Measurements from ENCODE around the gene PDE6B. TPM values are rescaled to one million over a fixed set of nuclear protein-coding genes. Genes with fewer than 3 reads are reported as not detected.

PDE6B gene
- total and polyA plus RNA-seq, 12 donors: 0.73 to 6.2 (median 3.6) TPM

- TF ChIP-seq, protein P1, sequence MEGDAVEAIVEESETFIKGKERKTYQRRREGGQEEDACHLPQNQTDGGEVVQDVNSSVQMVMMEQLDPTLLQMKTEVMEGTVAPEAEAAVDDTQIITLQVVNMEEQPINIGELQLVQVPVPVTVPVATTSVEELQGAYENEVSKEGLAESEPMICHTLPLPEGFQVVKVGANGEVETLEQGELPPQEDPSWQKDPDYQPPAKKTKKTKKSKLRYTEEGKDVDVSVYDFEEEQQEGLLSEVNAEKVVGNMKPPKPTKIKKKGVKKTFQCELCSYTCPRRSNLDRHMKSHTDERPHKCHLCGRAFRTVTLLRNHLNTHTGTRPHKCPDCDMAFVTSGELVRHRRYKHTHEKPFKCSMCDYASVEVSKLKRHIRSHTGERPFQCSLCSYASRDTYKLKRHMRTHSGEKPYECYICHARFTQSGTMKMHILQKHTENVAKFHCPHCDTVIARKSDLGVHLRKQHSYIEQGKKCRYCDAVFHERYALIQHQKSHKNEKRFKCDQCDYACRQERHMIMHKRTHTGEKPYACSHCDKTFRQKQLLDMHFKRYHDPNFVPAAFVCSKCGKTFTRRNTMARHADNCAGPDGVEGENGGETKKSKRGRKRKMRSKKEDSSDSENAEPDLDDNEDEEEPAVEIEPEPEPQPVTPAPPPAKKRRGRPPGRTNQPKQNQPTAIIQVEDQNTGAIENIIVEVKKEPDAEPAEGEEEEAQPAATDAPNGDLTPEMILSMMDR (IDR thresholded peaks at IDR 0.05): no peak
- Histone ChIP-seq H3K4me1 (peaks cover 0 to 15% (median 0%) of the 10 kb centered on the region in 9 donors), H3K9me3 (no peaks in the 10 kb centered on the region), H3K4me3 (peak overlapping the region in 1 of 10 donors; percentile 9), H3K27me3 (peaks cover 0 to 6% (median 0%) of the 10 kb centered on the region in 7 donors), H3K27ac (peak overlapping the region in 1 of 10 donors; percentile 75), H3K36me3 (no peaks in the 10 kb centered on the region)
- WGBS, 2 donors: 81 to 84% methylated on average over 27 of the region's 27 CpGs
- DNase-seq (no peak), ATAC-seq (no peak)
- intact Hi-C loops (cut with DNase I): no loop called here
Measured at GRCh38 chr4:699816-700580, 74.6 kb downstream of the PDE6B start.

- no peaks in the 10 kb centered on the region for H3K9me3 ChIP-seq
- H3K27me3 ChIP-seq: peaks cover 0 to under 1% (median 0%) of the 10 kb centered on the region in 7 donors
- H3K4me3 ChIP-seq: no peak overlapping the region
- H3K27ac ChIP-seq: no peak overlapping the region
- DNase-seq (no peak), ATAC-seq (no peak)
- H3K4me1 ChIP-seq: peaks cover 0 to 18% (median 0%) of the 10 kb centered on the region in 9 donors
- WGBS, 2 donors: 71 to 73% methylated on average over 16 of the region's 16 CpGs
- peaks cover 0 to under 1% (median 0%) of the 10 kb centered on the region in 9 donors for H3K36me3 ChIP-seq
- intact Hi-C loops (cut with DNase I): no loop called here
- TF ChIP-seq, protein P1 (IDR thresholded peaks at IDR 0.05): no peak
Measured at GRCh38 chr4:700587-701264, 75.4 kb downstream of the PDE6B start.

- no peak for DNase-seq
- intact Hi-C loops (cut with DNase I): loop anchor here in 1 of 10 donors (2.0 kb wide), 1 partner anchor 14 kb away; the partner anchor contains the start of gene SLC49A3
- no peak overlapping the region for H3K27ac ChIP-seq
- H3K27me3 ChIP-seq: no peaks in the 10 kb centered on the region
- TF ChIP-seq, protein P1 (IDR thresholded peaks at IDR 0.05): no peak
- peaks cover 0 to 3% (median 0%) of the 10 kb centered on the region in 9 donors for H3K36me3 ChIP-seq
- no peak overlapping the region for H3K4me3 ChIP-seq
- no peaks in the 10 kb centered on the region for H3K9me3 ChIP-seq
- ATAC-seq: no peak
- WGBS, 2 donors: 67 to 75% methylated on average over 7 of the region's 7 CpGs
- peaks cover 4 to 25% (median 7%) of the 10 kb centered on the region in 9 donors for H3K4me1 ChIP-seq
Measured at GRCh38 chr4:702618-703048, 77.3 kb downstream of the PDE6B start.

GRCh38 chr4:703336-704197 is 78.2 kb downstream of the PDE6B start:
- WGBS, 2 donors: 82 to 86% methylated on average over 10 of the region's 10 CpGs
- Histone ChIP-seq H3K4me3 (no peak overlapping the region), H3K27me3 (no peaks in the 10 kb centered on the region), H3K9me3 (no peaks in the 10 kb centered on the region), H3K36me3 (peaks cover 0 to 3% (median 0%) of the 10 kb centered on the region in 9 donors), H3K27ac (no peak overlapping the region), H3K4me1 (peaks cover 8 to 32% (median 15%) of the 10 kb centered on the region in 9 donors)
- intact Hi-C loops (cut with DNase I): loop anchor here in 1 of 10 donors (2.0 kb wide), 1 partner anchor 15 kb away; the partner anchor contains the start of gene SLC49A3
- no peak for DNase-seq
- TF ChIP-seq, protein P1 (IDR thresholded peaks at IDR 0.05): no peak
- no peak for ATAC-seq

Data from heart right ventricle (tissue), 16 donors.